ENCODE measurements around the gene TGFBR3. TPM values are rescaled to one million over a fixed set of nuclear protein-coding genes. Genes with fewer than 3 reads are reported as not detected.

Gene TGFBR3
- total RNA-seq, 1 donor from 2014 or later: 51.7 TPM

- Histone ChIP-seq H3K27me3 (ENCODE audit: low read depth) (no peaks in the 10 kb centered on the region), H3K9me3 (no peaks in the 10 kb centered on the region), H3K36me3 (peaks cover 8% of the 10 kb centered on the region), H3K27ac (no peak overlapping the region), H3K4me1 (peaks cover 16% of the 10 kb centered on the region), H3K4me3 (no peak overlapping the region)
- no peak for ATAC-seq
- no peak for TF ChIP-seq CTCF (IDR thresholded peaks at IDR 0.05)
- no peak for DNase-seq
- intact Hi-C loops (cut with DNase I): no loop called here
Observed at GRCh38 chr1:91679446-91679845, 206.5 kb downstream of the TGFBR3 start.

GRCh38 chr1:91676030-91676429 is 209.9 kb downstream of the TGFBR3 start:
- Histone ChIP-seq H3K36me3 (no peaks in the 10 kb centered on the region), H3K4me3 (no peak overlapping the region), H3K9me3 (no peaks in the 10 kb centered on the region), H3K27ac (no peak overlapping the region), H3K4me1 (no peaks in the 10 kb centered on the region), H3K27me3 (ENCODE audit: low read depth) (no peaks in the 10 kb centered on the region)
- ATAC-seq (no peak), DNase-seq (no peak)
- no peak for TF ChIP-seq CTCF (IDR thresholded peaks at IDR 0.05)
- intact Hi-C loops (cut with DNase I): no loop called here

- ATAC-seq: no peak
- H3K4me3 ChIP-seq: no peak overlapping the region
- no peaks in the 10 kb centered on the region for H3K27me3 ChIP-seq (ENCODE audit: low read depth)
- no peak overlapping the region for H3K27ac ChIP-seq
- no peaks in the 10 kb centered on the region for H3K9me3 ChIP-seq
- intact Hi-C loops (cut with DNase I): no loop called here
- no peaks in the 10 kb centered on the region for H3K4me1 ChIP-seq
- no peak for TF ChIP-seq CTCF (IDR thresholded peaks at IDR 0.05)
- no peak for DNase-seq
- no peaks in the 10 kb centered on the region for H3K36me3 ChIP-seq
Observed at GRCh38 chr1:91674107-91674506, 211.8 kb downstream of the TGFBR3 start.

- H3K9me3 ChIP-seq: no peaks in the 10 kb centered on the region
- H3K4me1 ChIP-seq: no peaks in the 10 kb centered on the region
- H3K27ac ChIP-seq: no peak overlapping the region
- no peak for DNase-seq
- H3K27me3 ChIP-seq (ENCODE audit: low read depth): no peaks in the 10 kb centered on the region
- no peak for TF ChIP-seq CTCF (IDR thresholded peaks at IDR 0.05)
- intact Hi-C loops (cut with DNase I): no loop called here
- H3K4me3 ChIP-seq: no peak overlapping the region
- ATAC-seq: no peak
- no peaks in the 10 kb centered on the region for H3K36me3 ChIP-seq
Observed at GRCh38 chr1:91673613-91674012, 212.3 kb downstream of the TGFBR3 start.

- H3K27me3 ChIP-seq (ENCODE audit: low read depth): no peaks in the 10 kb centered on the region
- TF ChIP-seq CTCF (IDR thresholded peaks at IDR 0.05): no peak
- intact Hi-C loops (cut with DNase I): no loop called here
- no peaks in the 10 kb centered on the region for H3K36me3 ChIP-seq
- no peaks in the 10 kb centered on the region for H3K4me1 ChIP-seq
- H3K27ac ChIP-seq: no peak overlapping the region
- no peak for ATAC-seq
- no peak overlapping the region for H3K4me3 ChIP-seq
- H3K9me3 ChIP-seq: no peaks in the 10 kb centered on the region
- no peak for DNase-seq
Observed at GRCh38 chr1:91672601-91673161, 213.3 kb downstream of the TGFBR3 start.

GRCh38 chr1:91670781-91671180 is 215.2 kb downstream of the TGFBR3 start:
- H3K4me3 ChIP-seq: no peak overlapping the region
- H3K36me3 ChIP-seq: no peaks in the 10 kb centered on the region
- H3K9me3 ChIP-seq: no peaks in the 10 kb centered on the region

More at GRCh38 chr1:91670781-91671180, 215.2 kb downstream of the TGFBR3 start:
- intact Hi-C loops (cut with DNase I): no loop called here
- no peaks in the 10 kb centered on the region for H3K4me1 ChIP-seq
- no peak for TF ChIP-seq CTCF (IDR thresholded peaks at IDR 0.05)
- no peaks in the 10 kb centered on the region for H3K27me3 ChIP-seq (ENCODE audit: low read depth)
- no peak for ATAC-seq
- H3K27ac ChIP-seq: no peak overlapping the region
- DNase-seq: no peak
